HFF-Myc (cell line): Measurements from ENCODE around the gene CTCFL.

ENCODE experiments used
- DNase-seq: peaks from one replicate; pipeline ENCODE4 v3.0.0-alpha.2; 2011; ENCODE audit warnings: low read depth; ENCODE audit errors: extremely low read depth
- H3K4me3 ChIP-seq: replicated peaks from 2 replicates; pipeline ENCODE4 v1.5.1; 2011; ENCODE audit warnings: low read depth, mild to moderate bottlenecking, control low read depth, low read length
- CTCF ChIP-seq: IDR thresholded peaks from 2 replicates; pipeline ENCODE4 v1.5.1; 2012; ENCODE audit warnings: mild to moderate bottlenecking, low read depth, low read length, control low read depth; ENCODE audit errors: missing control alignments

The CTCFL gene

GRCh38 chr20:57535297-57535696 is 10.4 kb upstream of the CTCFL start:
- DNase-seq, result no peak
- H3K4me3 ChIP-seq, result no peak overlapping the region
- TF ChIP-seq CTCF, result no peak

- DNase-seq, result no peak
- H3K4me3 ChIP-seq, result no peak overlapping the region
- TF ChIP-seq CTCF, result no peak
Observed at GRCh38 chr20:57532104-57532503, 7.2 kb upstream of the CTCFL start.

GRCh38 chr20:57530327-57530981 is 5.5 kb upstream of the CTCFL start:
- DNase-seq, result no peak
- TF ChIP-seq CTCF, result no peak
- no peak overlapping the region for H3K4me3 ChIP-seq

GRCh38 chr20:57529810-57530209 is 4.9 kb upstream of the CTCFL start:
- H3K4me3 ChIP-seq, result no peak overlapping the region
- no peak for DNase-seq
- TF ChIP-seq CTCF, result no peak

GRCh38 chr20:57529160-57529585 is 4.2 kb upstream of the CTCFL start:
- DNase-seq, result no peak
- no peak for TF ChIP-seq CTCF
- H3K4me3 ChIP-seq, result no peak overlapping the region

- no peak for DNase-seq
- no peak overlapping the region for H3K4me3 ChIP-seq
- TF ChIP-seq CTCF, result no peak
Observed at GRCh38 chr20:57528148-57528547, 3.2 kb upstream of the CTCFL start.

GRCh38 chr20:57527728-57528127 is 2.8 kb upstream of the CTCFL start:
- no peak for DNase-seq
- no peak for TF ChIP-seq CTCF
- H3K4me3 ChIP-seq, result no peak overlapping the region
